Measurements from ENCODE around the gene BOLL. TPM values are rescaled to one million over a fixed set of nuclear protein-coding genes. Genes with fewer than 3 reads are reported as not detected.

The BOLL gene
- total RNA-seq, 1 experiment from 2014 or later: not detected

- no peak for DNase-seq
- Histone ChIP-seq H3F3A (ENCODE audit: insufficient read depth, low read depth) (no peaks in the 10 kb centered on the region), H3K27ac (no peak overlapping the region), H3K4me1 (replicated peaks; ENCODE audit: insufficient read depth) (no peaks in the 10 kb centered on the region), H3K27me3 (ENCODE audit: insufficient read depth, low read depth) (no peaks in the 10 kb centered on the region), H3K4me2 (no peak overlapping the region), H3K79me2 (ENCODE audit: low read depth) (no peaks in the 10 kb centered on the region), H3K9me3 (ENCODE audit: insufficient read depth, low read depth) (no peaks in the 10 kb centered on the region; the same call in 1 of the 2 replicates), H4K20me1 (ENCODE audit: insufficient read depth) (no peaks in the 10 kb centered on the region), H3K36me3 (ENCODE audit: low read depth) (no peaks in the 10 kb centered on the region), H3K9me2 (ENCODE audit: insufficient read depth) (no peaks in the 10 kb centered on the region), H3K4me3 (no peak overlapping the region), H2AFZ (no peak overlapping the region)
- ChIA-PET POLR2A (ENCODE audit: unreplicated experiment) (no interaction called here), CTCF (no interaction called here)
- intact Hi-C loops (cut with micrococcal nuclease; ENCODE audit: unreplicated experiment): no loop called here
- TF ChIP-seq CTCF (conservative IDR thresholded peaks at IDR 0.05) (no peak), EZH2 (IDR thresholded peaks at IDR 0.05; ENCODE audit: low read depth) (no peak)
- no TSS peak for BruUV-seq (replicated peaks)
Measured at GRCh38 chr2:197798187-197798586, 13.1 kb upstream of the BOLL start.

- no peak for DNase-seq
- Histone ChIP-seq H3K27me3 (ENCODE audit: insufficient read depth, low read depth) (no peaks in the 10 kb centered on the region), H3K9me3 (ENCODE audit: insufficient read depth, low read depth) (no peaks in the 10 kb centered on the region), H3K27ac (no peak overlapping the region), H4K20me1 (ENCODE audit: insufficient read depth) (no peaks in the 10 kb centered on the region), H3F3A (ENCODE audit: insufficient read depth, low read depth) (no peaks in the 10 kb centered on the region; the same call in 1 of the 2 replicates), H2AFZ (no peak overlapping the region), H3K36me3 (ENCODE audit: low read depth) (no peaks in the 10 kb centered on the region), H3K4me2 (no peak overlapping the region), H3K9me2 (ENCODE audit: insufficient read depth) (no peaks in the 10 kb centered on the region), H3K4me1 (replicated peaks; ENCODE audit: insufficient read depth) (no peaks in the 10 kb centered on the region), H3K79me2 (ENCODE audit: low read depth) (no peaks in the 10 kb centered on the region), H3K4me3 (no peak overlapping the region)
- intact Hi-C loops (cut with micrococcal nuclease; ENCODE audit: unreplicated experiment): no loop called here
- POLR2A ChIA-PET (ENCODE audit: unreplicated experiment): no interaction called here
- CTCF ChIA-PET: no interaction called here
- TF ChIP-seq CTCF (conservative IDR thresholded peaks at IDR 0.05): no peak
- no TSS peak for BruUV-seq (replicated peaks)
Measured at GRCh38 chr2:197795277-197795676, 10.2 kb upstream of the BOLL start.

- Histone ChIP-seq H2AFZ (no peak overlapping the region), H3K4me1 (replicated peaks; ENCODE audit: insufficient read depth) (no peaks in the 10 kb centered on the region), H3K79me2 (ENCODE audit: low read depth) (no peaks in the 10 kb centered on the region), H3K27ac (no peak overlapping the region), H3K4me3 (no peak overlapping the region), H4K20me1 (ENCODE audit: insufficient read depth) (no peaks in the 10 kb centered on the region), H3K4me2 (no peak overlapping the region), H3F3A (ENCODE audit: insufficient read depth, low read depth) (no peaks in the 10 kb centered on the region; the same call in 1 of the 2 replicates), H3K9me2 (ENCODE audit: insufficient read depth) (no peaks in the 10 kb centered on the region), H3K9me3 (ENCODE audit: insufficient read depth, low read depth) (no peaks in the 10 kb centered on the region), H3K36me3 (ENCODE audit: low read depth) (no peaks in the 10 kb centered on the region), H3K27me3 (ENCODE audit: insufficient read depth, low read depth) (no peaks in the 10 kb centered on the region)
- no peak for TF ChIP-seq CTCF (conservative IDR thresholded peaks at IDR 0.05)
- no peak for TF ChIP-seq EZH2 (IDR thresholded peaks at IDR 0.05; ENCODE audit: low read depth)
- no peak for DNase-seq
- no TSS peak for BruUV-seq (replicated peaks)
- CTCF ChIA-PET: no interaction called here
- POLR2A ChIA-PET (ENCODE audit: unreplicated experiment): no interaction called here
- intact Hi-C loops (cut with micrococcal nuclease; ENCODE audit: unreplicated experiment): no loop called here
Measured at GRCh38 chr2:197793456-197793855, 8.3 kb upstream of the BOLL start.

Measured in PC-9 (cell line).